ENCODE data around the gene PRKCE.

DNA sequence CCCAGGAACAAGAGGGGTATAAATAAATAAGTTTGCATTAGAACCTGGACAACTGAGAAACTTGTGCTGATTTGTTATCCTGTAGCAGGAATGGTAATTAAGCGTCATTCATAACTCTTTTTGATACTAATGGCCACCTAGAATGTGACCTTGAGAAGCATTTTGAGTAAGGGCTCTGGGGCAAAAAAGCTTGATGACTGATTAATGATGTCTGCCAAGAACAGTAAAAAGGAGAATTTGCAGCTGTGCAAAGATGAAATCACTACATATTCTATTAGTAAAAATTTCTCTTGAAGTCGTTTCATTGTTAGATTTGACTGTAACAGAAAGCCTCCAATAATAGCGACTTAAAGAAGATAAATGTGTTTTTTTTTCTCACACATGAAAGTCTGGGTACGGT is 157.7 kb downstream of the PRKCE start:
- TF ChIP-seq, protein P1, sequence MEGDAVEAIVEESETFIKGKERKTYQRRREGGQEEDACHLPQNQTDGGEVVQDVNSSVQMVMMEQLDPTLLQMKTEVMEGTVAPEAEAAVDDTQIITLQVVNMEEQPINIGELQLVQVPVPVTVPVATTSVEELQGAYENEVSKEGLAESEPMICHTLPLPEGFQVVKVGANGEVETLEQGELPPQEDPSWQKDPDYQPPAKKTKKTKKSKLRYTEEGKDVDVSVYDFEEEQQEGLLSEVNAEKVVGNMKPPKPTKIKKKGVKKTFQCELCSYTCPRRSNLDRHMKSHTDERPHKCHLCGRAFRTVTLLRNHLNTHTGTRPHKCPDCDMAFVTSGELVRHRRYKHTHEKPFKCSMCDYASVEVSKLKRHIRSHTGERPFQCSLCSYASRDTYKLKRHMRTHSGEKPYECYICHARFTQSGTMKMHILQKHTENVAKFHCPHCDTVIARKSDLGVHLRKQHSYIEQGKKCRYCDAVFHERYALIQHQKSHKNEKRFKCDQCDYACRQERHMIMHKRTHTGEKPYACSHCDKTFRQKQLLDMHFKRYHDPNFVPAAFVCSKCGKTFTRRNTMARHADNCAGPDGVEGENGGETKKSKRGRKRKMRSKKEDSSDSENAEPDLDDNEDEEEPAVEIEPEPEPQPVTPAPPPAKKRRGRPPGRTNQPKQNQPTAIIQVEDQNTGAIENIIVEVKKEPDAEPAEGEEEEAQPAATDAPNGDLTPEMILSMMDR (IDR thresholded peaks at IDR 0.05) = no peak
- no peak for TF ChIP-seq EZH2 (IDR thresholded peaks at IDR 0.05; ENCODE audit: borderline replicate concordance, insufficient read depth, low read depth, low read length, poor library complexity, severe bottlenecking)
